H1 (cell line): ENCODE results near the gene FHOD1. TPM values are rescaled to one million over a fixed set of nuclear protein-coding genes. Genes with fewer than 3 reads are reported as not detected.

Experiments
- CTCF ChIA-PET: fragments of 300-600 bp; sonication (Branson Sonifier 250); formaldehyde crosslinking; loops from one replicate; lab custom pipeline; 2021; ENCODE audit not compliant: partially characterized antibody; lab: Charles Lee
- POLR2A ChIA-PET: fragments of 300-600 bp; sonication (Branson Sonifier 250); formaldehyde crosslinking; loops from one replicate; lab custom pipeline; 2021; ENCODE audit warnings: inconsistent platforms; ENCODE audit not compliant: partially characterized antibody; lab: Charles Lee
- DNase-seq, 2 experiments: peaks; one replicate each; pipeline versions ENCODE4 v3.0.0 to v3.0.0-alpha.2; 2010 to 2022; ENCODE audit warnings: low spot score in 2 of 2, low read depth in 1 of 2, mixed read lengths in 1 of 2
- FAIRE-seq: peaks from 2 replicates; lab custom pipeline; 2011; peaks lifted over from hg19 to GRCh38; lab: Jason Lieb, UNC
- H2AFZ ChIP-seq: 2 replicates; pipeline ENCODE4 v1.8.1; 2012; ENCODE audit warnings: low read length, inconsistent platforms
- H2AK5ac ChIP-seq: 2 replicates; pipeline ENCODE4 v1.6.1; 2013; ENCODE audit warnings: low read depth, low read length
- H2BK120ac ChIP-seq: replicated peaks from 2 replicates; pipeline ENCODE3; 2013; ENCODE audit warnings: low read depth, low read length, inconsistent platforms
- H2BK12ac ChIP-seq: 2 replicates; pipeline ENCODE4 v1.6.1; 2013; ENCODE audit warnings: low read depth, low read length
- H2BK15ac ChIP-seq: 2 replicates; pipeline ENCODE4 v1.6.1; 2013; ENCODE audit warnings: low read length
- H2BK20ac ChIP-seq: 2 replicates; pipeline ENCODE4 v1.6.1; 2013; ENCODE audit warnings: low read length
- H2BK5ac ChIP-seq: 2 replicates; pipeline ENCODE4 v1.6.1; 2013; ENCODE audit warnings: low read depth, low read length
- H3K14ac ChIP-seq: 2 replicates; pipeline ENCODE4 v1.6.1; 2013; ENCODE audit warnings: inconsistent platforms; ENCODE audit not compliant: insufficient read length
- H3K18ac ChIP-seq: 2 replicates; pipeline ENCODE4 v1.6.1; 2013; ENCODE audit warnings: low read length; ENCODE audit errors: extremely low read depth
- H3K23ac ChIP-seq: 2 replicates; pipeline ENCODE4 v1.6.1; 2013; ENCODE audit warnings: inconsistent platforms; ENCODE audit not compliant: insufficient read length
- H3K23me2 ChIP-seq: 2 replicates; pipeline ENCODE4 v1.6.1; 2013; ENCODE audit warnings: low read depth, low read length
- H3K27ac ChIP-seq: 2 replicates; pipeline ENCODE4 v1.6.1; 2011; ENCODE audit warnings: low read depth, low read length, inconsistent platforms
- H3K27me3 ChIP-seq, 4 experiments: replicated peaks in 1 of 4; 1 replicate in 1 of 4; 2 replicates in 3 of 4; pipeline versions ENCODE4 v1.6.1 to v1.8.1; 2011 to 2013; ENCODE audit warnings: low read length in 3 of 4, mild to moderate bottlenecking in 3 of 4, inconsistent platforms in 2 of 4, mixed read lengths in 2 of 4, moderate library complexity in 1 of 4; ENCODE audit not compliant: control insufficient read depth in 3 of 4, insufficient read depth in 3 of 4; ENCODE audit errors: extremely low read depth in 1 of 4
- H3K36me3 ChIP-seq, 4 experiments: 2 replicates each; pipeline versions ENCODE4 v1.6.1 to v1.8.1; 2011 to 2013; ENCODE audit warnings: mild to moderate bottlenecking in 4 of 4, low read length in 3 of 4, moderate library complexity in 2 of 4, control low read depth in 1 of 4, inconsistent platforms in 1 of 4; ENCODE audit not compliant: insufficient read depth in 4 of 4, control insufficient read depth in 2 of 4
- H3K4ac ChIP-seq: replicated peaks from 2 replicates; pipeline ENCODE3; 2013; ENCODE audit warnings: low read length, low read depth, mixed read lengths, inconsistent platforms; ENCODE audit not compliant: insufficient read length
- H3K4me1 ChIP-seq, 4 experiments: replicated peaks in 1 of 4; 1 replicate in 1 of 4; 2 replicates in 3 of 4; pipeline versions ENCODE4 v1.6.1 to v1.8.1; 2011 to 2013; ENCODE audit warnings: low read length in 3 of 4, inconsistent platforms in 2 of 4, mixed read lengths in 1 of 4; ENCODE audit not compliant: insufficient read depth in 4 of 4, control insufficient read depth in 3 of 4
- H3K4me2 ChIP-seq, 2 experiments: 2 replicates each; pipeline versions ENCODE4 v1.6.1 to v1.8.1; 2011 to 2013; ENCODE audit warnings: low read depth in 2 of 2, low read length in 2 of 2, control low read depth in 1 of 2, inconsistent platforms in 1 of 2, mild to moderate bottlenecking in 1 of 2; ENCODE audit not compliant: insufficient read depth in 1 of 2
- H3K4me3 ChIP-seq, 4 experiments: fragments of 200-600, 300-600 bp in 1 of 4; sonication (generic), shearing (Covaris generic), sonication (Bioruptor Twin) in 1 of 4; 2 replicates each; pipeline versions ENCODE4 v1.5.1 to v1.8.1; 2011 to 2016; ENCODE audit warnings: low read length in 4 of 4, low read depth in 3 of 4, control low read depth in 2 of 4, inconsistent platforms in 2 of 4, mild to moderate bottlenecking in 2 of 4, mixed read lengths in 1 of 4, moderate library complexity in 1 of 4; ENCODE audit not compliant: insufficient read depth in 2 of 4; ENCODE audit errors: extremely low read depth in 1 of 4
- H3K56ac ChIP-seq: replicated peaks from 2 replicates; pipeline ENCODE3; 2013; ENCODE audit warnings: low read depth, mild to moderate bottlenecking, mixed read lengths, low read length, inconsistent platforms; ENCODE audit not compliant: insufficient read length
- H3K79me1 ChIP-seq: 2 replicates; pipeline ENCODE4 v1.6.1; 2013; ENCODE audit warnings: low read depth, low read length, control low read depth
- H3K79me2 ChIP-seq, 2 experiments: 2 replicates each; pipeline versions ENCODE4 v1.6.1 to v1.8.1; 2012 to 2013; ENCODE audit warnings: low read length in 2 of 2, mild to moderate bottlenecking in 2 of 2, inconsistent platforms in 1 of 2; ENCODE audit not compliant: insufficient read depth in 2 of 2, control insufficient read depth in 1 of 2
- H3K9ac ChIP-seq, 4 experiments: replicated peaks in 1 of 4; 1 replicate in 1 of 4; 2 replicates in 3 of 4; pipeline versions ENCODE4 v1.6.1 to v1.8.1; 2011 to 2013; ENCODE audit warnings: low read depth in 3 of 4, low read length in 3 of 4, control low read depth in 2 of 4, mild to moderate bottlenecking in 2 of 4, moderate library complexity in 2 of 4, inconsistent platforms in 1 of 4; ENCODE audit errors: extremely low read depth in 1 of 4
- H3K9me3 ChIP-seq, 2 experiments: 2 replicates each; pipeline versions ENCODE4 v1.6.1 to v1.8.1; 2012 to 2013; ENCODE audit warnings: mild to moderate bottlenecking in 2 of 2, moderate library complexity in 2 of 2, control low read depth in 1 of 2, inconsistent platforms in 1 of 2, low read depth in 1 of 2, low read length in 1 of 2, mixed read lengths in 1 of 2; ENCODE audit not compliant: insufficient read depth in 2 of 2
- H4K20me1 ChIP-seq, 2 experiments: replicated peaks in 1 of 2; 2 replicates each; pipeline versions ENCODE3 to v1.8.1; 2011 to 2013; ENCODE audit warnings: inconsistent platforms in 2 of 2, low read length in 2 of 2, mild to moderate bottlenecking in 1 of 2; ENCODE audit not compliant: insufficient read depth in 2 of 2, control insufficient read depth in 1 of 2
- H4K5ac ChIP-seq: 2 replicates; pipeline ENCODE4 v1.6.1; 2013; ENCODE audit warnings: low read length, low read depth, mixed read lengths, inconsistent platforms; ENCODE audit not compliant: insufficient read length
- H4K8ac ChIP-seq: 2 replicates; pipeline ENCODE4 v1.8.0; 2013; ENCODE audit warnings: mild to moderate bottlenecking, moderate library complexity, low read length, inconsistent platforms; ENCODE audit not compliant: insufficient read depth; ENCODE audit errors: extremely low read depth
- H4K91ac ChIP-seq: replicated peaks from 2 replicates; pipeline ENCODE3; 2013; ENCODE audit warnings: low read length, mixed read lengths, inconsistent platforms; ENCODE audit not compliant: insufficient read length
- ASH2L ChIP-seq: fragments of 200-600, 300-600 bp; sonication (generic); IDR thresholded peaks from one replicate; pipeline ENCODE4 v1.7.1; 2017; ENCODE audit warnings: low read length
- BCL11A ChIP-seq, 2 experiments: IDR thresholded peaks; one replicate each; pipeline ENCODE4 v1.6.1; 2011; ENCODE audit warnings: low read depth in 2 of 2, low read length in 2 of 2, mild to moderate bottlenecking in 2 of 2
- EZH2 ChIP-seq: fragments of 200-600 bp; sonication (generic); IDR thresholded peaks from 2 replicates; pipeline ENCODE4 v1.7.1; 2012; ENCODE audit warnings: low read depth, mild to moderate bottlenecking, moderate library complexity, low read length, inconsistent platforms; ENCODE audit not compliant: severe bottlenecking
- HDAC2 ChIP-seq, 2 experiments: fragments of 300-600 bp in 1 of 2; sonication (generic) in 1 of 2; IDR thresholded peaks; 2 replicates each; pipeline ENCODE4 v1.6.1; 2011 to 2012; ENCODE audit warnings: low read depth in 2 of 2, low read length in 2 of 2, mild to moderate bottlenecking in 2 of 2, moderate library complexity in 2 of 2, borderline replicate concordance in 1 of 2, inconsistent platforms in 1 of 2
- KDM4A ChIP-seq: IDR thresholded peaks from one replicate; pipeline ENCODE4 v1.7.1; 2012; ENCODE audit warnings: low read depth, mild to moderate bottlenecking, moderate library complexity, low read length, inconsistent platforms; ENCODE audit not compliant: severe bottlenecking
- RAD21 ChIP-seq, 2 experiments: IDR thresholded peaks in 1 of 2; conservative IDR thresholded peaks in 1 of 2; 2 replicates each; pipeline ENCODE4 v1.6.1; 2011; ENCODE audit warnings: low read depth in 2 of 2, low read length in 2 of 2, improper control_type of control experiment in 1 of 2, inconsistent platforms in 1 of 2, mild to moderate bottlenecking in 1 of 2, moderate library complexity in 1 of 2
- SUZ12 ChIP-seq: fragments of 200-600 bp; sonication (generic); IDR thresholded peaks from 2 replicates; pipeline ENCODE4 v1.6.1; 2012; ENCODE audit warnings: mild to moderate bottlenecking, inconsistent platforms, low read length, moderate library complexity, mixed read lengths
- WGBS, 2 experiments: shearing (Covaris generic) in 1 of 2; methylation state at CpG; one replicate each; pipeline versions ENCODE4 v1.1.6 to v1.1.7; 2013 to 2015; ENCODE audit warnings: low lambda C conversion rate in 2 of 2, mixed read lengths in 2 of 2, inconsistent platforms in 1 of 2, low coverage in 1 of 2, missing lambda C conversion rate in 1 of 2; ENCODE audit not compliant: insufficient replicate concordance in 2 of 2, insufficient coverage in 1 of 2, insufficient read length in 1 of 2; ENCODE audit errors: extremely low coverage in 1 of 2, missing lambda C conversion rate in 1 of 2; 5-methylcytosine and 5-hydroxymethylcytosine counted together
- polyA plus RNA-seq, 7 experiments: library from polyadenylated mRNA; depleted of rRNA in 3 of 7; stranded (reverse) in 5 of 7; unstranded in 2 of 7; fragments of >200 nt in 5 of 7; fragments of 200-250 nt in 2 of 7; gene quantifications; 1 replicate in 5 of 7; 2 replicates in 1 of 7; 4 replicates in 1 of 7; pipeline versions ENCODE4 v1.2.1 to v1.2.3, GENCODE V29; 2011 to 2013; ENCODE audit warnings: missing spikeins in 2 of 7, mixed read lengths in 2 of 7
- total RNA-seq: library from RNA; stranded (reverse); fragmentation: NEBNext Ultra II Directional; extraction: Animal tissue kit (Norgen Biotek cat#: 25700); gene quantifications from 2 replicates; pipeline ENCODE4 v1.2.1, GENCODE V29; 2021
- TF ChIP-seq, protein P1 (sequence below): IDR thresholded peaks from 2 replicates; pipeline ENCODE4 v1.6.1; 2012; ENCODE audit warnings: inconsistent platforms

Gene FHOD1
- total and polyA plus RNA-seq, 2 of the 8 experiments (the other 6 are each of a cell fraction or from before 2014, with no cell fraction given), result 31.3 to 60.7 TPM

DNA sequence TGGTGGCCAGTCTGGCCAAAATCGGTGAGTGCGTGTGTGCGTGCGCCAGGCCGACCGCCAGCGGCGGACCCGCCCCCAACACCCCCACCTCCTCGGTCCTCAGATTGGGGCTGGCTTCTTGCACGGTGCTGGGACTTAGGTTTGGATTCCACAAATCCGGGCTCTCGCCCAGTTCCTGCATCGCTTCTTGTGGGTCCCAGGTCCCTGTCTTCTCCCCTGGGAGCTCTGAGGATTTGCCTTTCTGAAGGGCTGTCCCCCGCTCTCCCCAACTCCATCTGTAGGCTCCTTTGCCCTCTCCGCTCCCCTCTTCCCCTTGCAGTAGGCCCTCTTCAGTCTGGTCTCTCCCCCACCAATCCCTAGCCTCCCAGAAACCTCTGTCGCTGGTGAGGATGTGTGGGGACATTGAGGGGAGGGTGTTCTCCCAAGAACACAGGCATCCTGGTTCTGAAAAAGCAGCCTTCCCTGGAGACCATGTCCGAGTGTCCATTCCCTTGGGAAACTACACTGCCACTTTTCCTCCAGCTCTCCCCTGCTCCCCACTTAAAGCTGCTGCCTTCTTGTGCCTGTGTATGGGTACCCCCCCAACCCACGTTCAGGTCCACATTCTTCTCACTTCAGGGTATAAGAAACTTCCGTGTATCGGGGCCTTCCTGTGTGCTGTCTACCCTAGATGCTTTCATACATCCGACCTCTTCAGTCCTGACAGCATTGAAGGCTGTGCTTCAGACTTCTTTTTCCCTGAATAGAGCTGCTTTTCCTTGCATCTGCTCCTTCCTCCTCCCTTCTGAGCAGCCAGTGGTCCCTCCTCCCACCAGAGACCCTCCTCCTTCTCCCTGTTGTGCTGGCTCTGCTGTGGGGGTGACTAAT is 2.1 kb upstream of the FHOD1 start:
- Histone ChIP-seq H2AFZ (no peak overlapping the region), H3K9me3 (no peaks in the 10 kb centered on the region), H3K79me2 (peaks cover 0 to 8% of the 10 kb centered on the region in 2 experiments; a peak in 1 of 4 replicates), H3K4me3 (peak overlapping the region; percentile 55 to 71 (median 66)), H3K4me2 (peak overlapping the region; percentile 92 to 95), H2BK15ac (no peak overlapping the region), H3K14ac (no peak overlapping the region), H3K9ac (peak overlapping the region; percentile 24 to 59 (median 43); a peak in 6 of 7 replicates), H2BK20ac (no peak overlapping the region), H4K20me1 (peaks cover 0 to 3% of the 10 kb centered on the region in 2 experiments), H2AK5ac (no peak overlapping the region), H3K56ac (no peak overlapping the region), H4K8ac (no peak overlapping the region; the same call in 1 of the 2 replicates), H4K5ac (no peak overlapping the region), H3K27me3 (peaks cover 0 to 21% (median 13%) of the 10 kb centered on the region in 4 experiments; a peak in 5 of 7 replicates), H3K18ac (peak overlapping the region; percentile 65), H4K91ac (no peak overlapping the region), H3K4me1 (peaks cover 9 to 30% (median 13%) of the 10 kb centered on the region in 4 experiments), H2BK5ac (0 out of 2 replicates have a peak overlapping the region, but pooled peaks have one; percentile 9), H2BK120ac (no peak overlapping the region), H3K23me2 (peaks cover 12% of the 10 kb centered on the region; the same call in 1 of the 2 replicates), H3K23ac (no peak overlapping the region), H3K79me1 (no peaks in the 10 kb centered on the region; the same call in 1 of the 2 replicates), H3K4ac (peak overlapping the region; percentile 66), H3K27ac (no peak overlapping the region), H3K36me3 (peaks cover 0 to 2% (median 0%) of the 10 kb centered on the region in 4 experiments; a peak in 2 of 8 replicates), H2BK12ac (no peak overlapping the region)
- FAIRE-seq (no peak), DNase-seq (peak in 1 of 2 experiments; percentile 62)
- 23% methylated on average over 18 of the region's 22 CpGs; no CpG with 5 or more reads in 1 of the 2 experiments for WGBS, 2 experiments
- TF ChIP-seq SUZ12, result peak; percentile 46; the same call in 1 of the 2 replicates
- peak; percentile 1 for TF ChIP-seq KDM4A
- no peak for TF ChIP-seq RAD21 (IDR thresholded peaks at IDR 0.05 in 1 of 2, conservative IDR thresholded peaks at IDR 0.05 in 1 of 2; ENCODE audit: low read depth in 2 of 2, low read length in 2 of 2)
- TF ChIP-seq, protein P1, sequence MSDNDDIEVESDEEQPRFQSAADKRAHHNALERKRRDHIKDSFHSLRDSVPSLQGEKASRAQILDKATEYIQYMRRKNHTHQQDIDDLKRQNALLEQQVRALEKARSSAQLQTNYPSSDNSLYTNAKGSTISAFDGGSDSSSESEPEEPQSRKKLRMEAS, result no peak
- peak; percentile 28 for TF ChIP-seq EZH2
- TF ChIP-seq HDAC2 (IDR thresholded peaks at IDR 0.05; ENCODE audit: borderline replicate concordance in 1 of 2, low read depth in 2 of 2, low read length in 2 of 2), result no peak
- no peak for TF ChIP-seq BCL11A (IDR thresholded peaks at IDR 0.05; ENCODE audit: low read depth in 2 of 2, low read length in 2 of 2)
- peak; percentile 35 for TF ChIP-seq ASH2L
- ChIA-PET CTCF (interaction anchor here (0.9 to 4.4 kb wide), 9 partner anchors 11 to 232 kb away, joined by 3 to 33 read pairs (median 4); no protein-coding TSS in a partner anchor), POLR2A (interaction anchor here (1.3 to 6.8 kb wide), 7 partner anchors 11 to 221 kb away, joined by 3 to 111 read pairs (median 9); no protein-coding TSS in a partner anchor)
